ENCODE data around the gene HEPACAM2. TPM values are rescaled to one million over a fixed set of nuclear protein-coding genes. Genes with fewer than 3 reads are reported as not detected.

Gene HEPACAM2
- total RNA-seq, 6 experiments from 2014 or later, result 0.12 TPM; not detected in 5

DNA sequence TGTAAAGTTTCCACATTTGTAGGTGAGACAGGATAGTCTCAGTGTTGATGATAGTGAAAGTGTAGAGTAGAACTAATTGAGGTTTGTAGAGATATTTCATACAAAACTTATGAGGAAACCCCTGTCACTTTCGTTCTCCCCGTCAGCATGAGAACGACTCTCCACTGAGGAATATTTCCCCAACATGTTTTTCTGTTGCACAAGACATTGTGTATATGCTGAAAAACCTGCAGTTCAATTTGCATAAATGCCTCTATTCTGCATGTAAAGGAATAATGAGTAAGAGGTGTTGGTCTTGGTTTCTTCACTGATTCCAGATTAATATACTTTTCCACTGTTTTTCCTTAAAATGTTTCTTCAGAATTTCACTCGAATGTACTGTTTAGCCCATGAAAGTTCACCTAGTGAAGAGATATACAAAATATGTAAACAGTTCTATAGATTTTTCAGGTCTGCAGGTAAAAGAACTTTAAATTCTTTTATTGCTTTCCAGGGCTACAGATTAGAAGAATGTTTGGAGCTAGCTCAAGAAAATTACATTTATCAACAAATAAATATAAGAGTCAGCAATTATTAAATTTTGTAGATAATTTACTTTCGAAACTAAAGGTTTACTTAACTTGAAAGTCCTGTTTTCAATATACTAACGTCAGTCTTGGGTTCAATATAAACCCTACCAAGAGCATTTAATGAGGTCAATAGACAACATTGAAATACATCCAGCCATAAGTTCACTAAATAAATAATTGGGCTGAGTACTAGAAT is 37.2 kb downstream of the HEPACAM2 start:
- Mint-ChIP-seq H3K27ac (no peak overlapping the region), H3K36me3 (ENCODE audit: low read depth) (no peaks in the 10 kb centered on the region), H3K27me3 (ENCODE audit: insufficient read depth) (peaks cover 19% of the 10 kb centered on the region), H3K4me3 (no peak overlapping the region), H3K9me3 (no peaks in the 10 kb centered on the region), H3K4me1 (ENCODE audit: low read depth) (peaks cover 1% of the 10 kb centered on the region)
- TF ChIP-seq, protein P1, sequence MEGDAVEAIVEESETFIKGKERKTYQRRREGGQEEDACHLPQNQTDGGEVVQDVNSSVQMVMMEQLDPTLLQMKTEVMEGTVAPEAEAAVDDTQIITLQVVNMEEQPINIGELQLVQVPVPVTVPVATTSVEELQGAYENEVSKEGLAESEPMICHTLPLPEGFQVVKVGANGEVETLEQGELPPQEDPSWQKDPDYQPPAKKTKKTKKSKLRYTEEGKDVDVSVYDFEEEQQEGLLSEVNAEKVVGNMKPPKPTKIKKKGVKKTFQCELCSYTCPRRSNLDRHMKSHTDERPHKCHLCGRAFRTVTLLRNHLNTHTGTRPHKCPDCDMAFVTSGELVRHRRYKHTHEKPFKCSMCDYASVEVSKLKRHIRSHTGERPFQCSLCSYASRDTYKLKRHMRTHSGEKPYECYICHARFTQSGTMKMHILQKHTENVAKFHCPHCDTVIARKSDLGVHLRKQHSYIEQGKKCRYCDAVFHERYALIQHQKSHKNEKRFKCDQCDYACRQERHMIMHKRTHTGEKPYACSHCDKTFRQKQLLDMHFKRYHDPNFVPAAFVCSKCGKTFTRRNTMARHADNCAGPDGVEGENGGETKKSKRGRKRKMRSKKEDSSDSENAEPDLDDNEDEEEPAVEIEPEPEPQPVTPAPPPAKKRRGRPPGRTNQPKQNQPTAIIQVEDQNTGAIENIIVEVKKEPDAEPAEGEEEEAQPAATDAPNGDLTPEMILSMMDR (IDR thresholded peaks at IDR 0.05), result no peak
- no peak for DNase-seq

DNA sequence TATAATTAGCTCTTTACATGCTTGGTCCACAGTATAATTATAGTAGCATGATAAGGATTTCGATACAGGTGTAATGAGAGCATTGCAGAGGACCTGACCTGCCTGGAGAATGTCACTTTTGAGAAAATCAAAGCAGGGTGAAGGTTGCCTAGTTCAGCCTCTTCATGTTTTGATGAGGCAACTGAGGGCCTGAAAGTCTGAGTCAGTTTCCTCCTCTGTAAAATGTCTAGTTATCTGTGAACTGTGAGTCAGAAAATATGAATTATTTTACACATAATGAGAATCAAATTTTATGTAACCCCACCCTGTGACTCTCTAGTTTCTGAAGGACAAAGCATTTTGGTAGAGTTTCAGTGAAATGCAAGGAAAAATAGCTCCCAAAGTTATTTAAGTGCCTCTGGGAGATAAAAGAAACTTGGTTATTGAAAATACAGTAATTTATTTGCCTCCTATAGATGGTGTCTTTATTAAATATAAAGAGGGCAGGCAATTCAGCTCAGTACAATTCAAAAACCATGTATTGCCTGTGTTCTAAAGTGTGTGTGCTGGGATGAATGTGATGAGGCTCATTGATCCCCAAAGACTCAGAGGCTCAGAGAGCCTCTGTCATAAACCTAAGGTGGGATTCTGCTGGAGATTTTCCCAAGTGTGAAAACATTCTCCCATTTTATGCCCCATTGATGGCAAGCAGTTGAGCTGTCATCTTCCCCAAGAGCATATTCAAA is 40.8 kb downstream of the HEPACAM2 start:
- H3K27me3 Mint-ChIP-seq (ENCODE audit: insufficient read depth), result peaks cover 22% of the 10 kb centered on the region
- no peak for DNase-seq
- TF ChIP-seq, protein P1 (IDR thresholded peaks at IDR 0.05), result no peak
- H3K27ac Mint-ChIP-seq, result no peak overlapping the region
- H3K36me3 Mint-ChIP-seq (ENCODE audit: low read depth), result no peaks in the 10 kb centered on the region
- H3K4me1 Mint-ChIP-seq (ENCODE audit: low read depth), result no peaks in the 10 kb centered on the region; the same call in 1 of the 2 replicates
- no peak overlapping the region for H3K4me3 Mint-ChIP-seq
- no peaks in the 10 kb centered on the region for H3K9me3 Mint-ChIP-seq

DNA sequence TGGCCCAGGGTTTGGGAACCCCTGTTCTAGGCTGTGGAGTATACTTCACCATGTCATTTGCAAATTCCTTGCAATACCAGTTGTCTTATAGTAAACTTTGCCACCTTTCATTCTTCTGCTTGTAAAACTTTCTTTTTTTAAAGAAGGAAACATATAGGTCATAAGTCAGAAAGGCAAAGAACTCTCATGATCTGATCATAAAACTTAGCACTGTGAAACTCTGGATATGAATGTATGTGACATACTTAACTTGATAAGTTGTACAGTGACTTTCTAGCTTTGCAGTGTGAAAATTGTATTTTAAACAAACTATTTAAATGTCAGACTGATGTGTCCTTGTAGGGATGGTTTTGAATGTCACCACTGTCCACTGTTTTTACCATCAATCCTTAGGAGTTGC is 47.1 kb downstream of the HEPACAM2 start:
- no peak for DNase-seq
- no peaks in the 10 kb centered on the region for H3K9me3 Mint-ChIP-seq
- H3K36me3 Mint-ChIP-seq (ENCODE audit: low read depth), result no peaks in the 10 kb centered on the region
- no peak overlapping the region for H3K4me3 Mint-ChIP-seq
- TF ChIP-seq, protein P1 (IDR thresholded peaks at IDR 0.05), result no peak
- no peaks in the 10 kb centered on the region; the same call in 1 of the 2 replicates for H3K4me1 Mint-ChIP-seq (ENCODE audit: low read depth)
- peaks cover 19% of the 10 kb centered on the region for H3K27me3 Mint-ChIP-seq (ENCODE audit: insufficient read depth)
- H3K27ac Mint-ChIP-seq, result no peak overlapping the region

DNA sequence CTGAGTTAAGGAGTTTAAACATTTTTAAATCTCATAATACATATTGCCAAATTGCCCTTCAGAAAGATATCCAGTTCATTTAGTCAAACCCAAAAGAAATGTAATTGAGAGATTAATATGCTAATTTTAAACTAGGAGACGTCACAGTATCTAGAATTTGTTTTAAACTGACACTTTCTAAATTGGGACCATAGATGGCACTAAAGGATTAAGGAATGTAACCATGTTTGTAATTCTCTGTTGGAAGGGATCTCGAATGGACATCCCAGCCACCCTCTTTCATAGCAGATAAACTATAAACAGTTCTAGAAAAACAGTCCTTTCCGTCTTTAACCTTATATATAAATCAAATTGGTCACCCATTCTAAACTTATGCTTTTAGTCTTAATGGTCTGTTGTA is 48.1 kb downstream of the HEPACAM2 start:
- H3K27me3 Mint-ChIP-seq (ENCODE audit: insufficient read depth), result peaks cover 17% of the 10 kb centered on the region

DNA sequence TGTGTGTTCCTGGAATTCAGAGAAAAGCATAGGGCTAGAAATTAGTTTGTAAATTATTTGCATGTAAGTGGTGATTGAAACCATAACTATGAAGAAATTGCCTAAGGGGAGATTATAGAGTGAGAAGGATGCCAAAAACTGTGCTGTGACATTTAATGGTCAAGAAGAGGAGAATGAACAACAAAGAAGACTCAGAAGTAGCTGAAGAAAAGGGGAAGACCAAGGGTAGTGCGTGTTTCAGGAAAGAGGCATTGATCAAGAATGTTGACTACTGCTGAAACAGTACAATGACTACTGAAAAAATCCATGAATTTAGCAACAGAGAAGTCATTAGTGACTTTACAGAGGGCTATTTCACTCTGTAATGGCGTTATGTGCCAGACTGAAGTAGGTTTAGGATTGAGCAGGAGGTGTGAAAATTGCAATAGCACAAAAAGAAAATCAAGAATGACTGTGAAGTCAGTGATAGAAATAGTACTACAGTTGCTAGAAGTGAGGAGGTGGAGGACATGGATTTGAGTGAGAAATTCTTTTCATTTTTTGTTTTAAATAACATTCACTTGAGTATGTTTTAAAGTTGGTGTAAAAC is 49.2 kb downstream of the HEPACAM2 start:
- Mint-ChIP-seq H3K9me3 (peaks cover 5% of the 10 kb centered on the region), H3K27ac (no peak overlapping the region), H3K36me3 (ENCODE audit: low read depth) (peaks cover under 1% of the 10 kb centered on the region; the same call in 1 of the 2 replicates), H3K27me3 (ENCODE audit: insufficient read depth) (peaks cover 14% of the 10 kb centered on the region), H3K4me3 (no peak overlapping the region), H3K4me1 (ENCODE audit: low read depth) (no peaks in the 10 kb centered on the region; the same call in 1 of the 2 replicates)
- TF ChIP-seq, protein P1 (IDR thresholded peaks at IDR 0.05), result no peak
- DNase-seq, result no peak

More for the DNA sequence above, 48.1 kb downstream of the HEPACAM2 start:
- H3K36me3 Mint-ChIP-seq (ENCODE audit: low read depth), result no peaks in the 10 kb centered on the region
- no peak overlapping the region for H3K4me3 Mint-ChIP-seq
- no peaks in the 10 kb centered on the region for H3K9me3 Mint-ChIP-seq
- no peak for DNase-seq
- H3K4me1 Mint-ChIP-seq (ENCODE audit: low read depth), result no peaks in the 10 kb centered on the region; the same call in 1 of the 2 replicates
- TF ChIP-seq, protein P1 (IDR thresholded peaks at IDR 0.05), result peak; percentile 45; the same call in 1 of the 2 replicates
- no peak overlapping the region for H3K27ac Mint-ChIP-seq
